LNCaP clone FGC (cell line): Measurements from ENCODE around the gene LUC7L.

ENCODE experiments used
- DNase-seq: peaks from one replicate; pipeline ENCODE4 v3.0.0-alpha.2; 2011; ENCODE audit warnings: low read depth
- H3K4me3 ChIP-seq: 2 replicates; pipeline ENCODE4 v1.5.1; 2011; ENCODE audit warnings: mild to moderate bottlenecking, low read depth, low read length, control low read depth
- CTCF ChIP-seq: IDR thresholded peaks from 2 replicates; pipeline ENCODE4 v1.5.1; 2012; ENCODE audit warnings: mild to moderate bottlenecking; ENCODE audit not compliant: control insufficient read depth, insufficient read depth; ENCODE audit errors: extremely low read depth

LUC7L gene

GRCh38 chr16:228852-229730 is at the start of gene LUC7L:
Gene LUC7L (minus strand): TSS chr16:229449. CDS start chr16:229339, 110 bp downstream.
- DNase-seq: no peak
- TF ChIP-seq CTCF: no peak
- peak within 1 kb of the TSS; percentile 98 for H3K4me3 ChIP-seq

- H3K4me3 ChIP-seq: no peak overlapping the region
- peak; percentile 77 for DNase-seq
- TF ChIP-seq CTCF: no peak
Observed at GRCh38 chr16:278863-279366, 49.7 kb upstream of the LUC7L start.

GRCh38 chr16:276426-277077 is 47.3 kb upstream of the LUC7L start:
- H3K4me3 ChIP-seq: no peak overlapping the region
- DNase-seq: no peak
- TF ChIP-seq CTCF: no peak

- no peak for TF ChIP-seq CTCF
- no peak for DNase-seq
- H3K4me3 ChIP-seq: peak within 1 kb of the TSS; percentile 37
Observed at GRCh38 chr16:275786-276232, 46.6 kb upstream of the LUC7L start, which contains the start of gene RGS11. Gene RGS11 (minus strand): TSS chr16:275944. CDS start chr16:275911, 33 bp downstream.

- H3K4me3 ChIP-seq: peak overlapping the region; percentile 37
- DNase-seq: no peak
- TF ChIP-seq CTCF: no peak
Observed at GRCh38 chr16:275041-275641, 45.9 kb upstream of the LUC7L start.

GRCh38 chr16:273547-274421 is 44.5 kb upstream of the LUC7L start:
- no peak for DNase-seq
- no peak overlapping the region for H3K4me3 ChIP-seq
- no peak for TF ChIP-seq CTCF
